Osteoblast (primary cell): ENCODE measurements around the gene ZNF547. TPM values are rescaled to one million over a fixed set of nuclear protein-coding genes. Genes with fewer than 3 reads are reported as not detected.

Source experiments
- DNase-seq: peaks from one replicate; pipeline ENCODE4 v3.0.0; 2011; ENCODE audit warnings: low spot score, mixed read lengths; ENCODE audit not compliant: insufficient read length; ENCODE audit errors: missing footprints
- H2AFZ ChIP-seq: 2 replicates; pipeline ENCODE4 v1.6.0; 2011; ENCODE audit warnings: mild to moderate bottlenecking, low read length
- H3K27ac ChIP-seq: 2 replicates; pipeline ENCODE4 v1.5.1; 2011; ENCODE audit warnings: mild to moderate bottlenecking, low read depth, low read length, moderate library complexity
- H3K27me3 ChIP-seq: 2 replicates; pipeline ENCODE4 v1.6.0; 2012; ENCODE audit warnings: mild to moderate bottlenecking, control low read depth, inconsistent platforms, low read length, moderate library complexity; ENCODE audit not compliant: insufficient read depth
- H3K36me3 ChIP-seq: 2 replicates; pipeline ENCODE4 v1.5.1; 2011; ENCODE audit warnings: mild to moderate bottlenecking, low read length, control low read depth, moderate library complexity; ENCODE audit not compliant: insufficient read depth
- H3K4me1 ChIP-seq: 2 replicates; pipeline ENCODE4 v1.5.1; 2011; ENCODE audit warnings: mild to moderate bottlenecking, low read length, control low read depth, moderate library complexity; ENCODE audit not compliant: insufficient read depth
- H3K4me2 ChIP-seq: 2 replicates; pipeline ENCODE4 v1.6.0; 2011; ENCODE audit warnings: mild to moderate bottlenecking, low read length; ENCODE audit not compliant: insufficient read depth
- H3K4me3 ChIP-seq: fragments of 200-600 bp; sonication (generic); 3 replicates; pipeline ENCODE4 v1.5.1; 2012; ENCODE audit warnings: mild to moderate bottlenecking, low read length, inconsistent platforms; ENCODE audit not compliant: insufficient read depth
- H3K79me2 ChIP-seq: 2 replicates; pipeline ENCODE4 v1.6.0; 2012; ENCODE audit warnings: mild to moderate bottlenecking, low read length, control low read depth, inconsistent platforms; ENCODE audit not compliant: insufficient read depth
- H3K9me3 ChIP-seq: 2 replicates; pipeline ENCODE4 v1.5.1; 2011; ENCODE audit warnings: low read depth, low read length, control low read depth
- H4K20me1 ChIP-seq: 2 replicates; pipeline ENCODE4 v1.6.0; 2012; ENCODE audit warnings: mild to moderate bottlenecking, low read length, control low read depth; ENCODE audit not compliant: insufficient read depth
- CTCF ChIP-seq: IDR thresholded peaks from 2 replicates; pipeline ENCODE4 v1.5.1; 2011; ENCODE audit warnings: mild to moderate bottlenecking, low read depth, low read length, moderate library complexity; ENCODE audit errors: extremely low read depth
- total RNA-seq: library from RNA; depleted of rRNA; stranded (reverse); fragments of >200 nt; gene quantifications from 2 replicates; pipeline ENCODE4 v1.2.3, GENCODE V29; 2012

Gene ZNF547
- total RNA-seq, 1 donor = 5.1 TPM

- peak within 1 kb of the TSS; percentile 89 for H3K4me3 ChIP-seq
- H3K36me3 ChIP-seq = peaks cover 5% of the 10 kb centered on the region
- H4K20me1 ChIP-seq = peaks cover 5% of the 10 kb centered on the region
- peaks cover 3% of the 10 kb centered on the region for H3K4me1 ChIP-seq
- no peaks in the 10 kb centered on the region for H3K27me3 ChIP-seq
- H3K9me3 ChIP-seq = no peaks in the 10 kb centered on the region
- H2AFZ ChIP-seq = peak within 1 kb of the TSS; percentile 97
- H3K79me2 ChIP-seq = peaks cover 52% of the 10 kb centered on the region
- H3K4me2 ChIP-seq = peak within 1 kb of the TSS; percentile 90
- H3K27ac ChIP-seq = peak within 1 kb of the TSS; percentile 84
- peak; percentile 11 for TF ChIP-seq CTCF
- DNase-seq = peak; percentile 97
Observed at GRCh38 chr19:57389730-57390598, 26.6 kb downstream of the ZNF547 start, which contains the start of gene ZNF548. TSS of gene ZNF548 (plus strand) at chr19:57389854. CDS start at chr19:57390100, 246 bp downstream.

- Histone ChIP-seq H3K4me3 (no peak overlapping the region), H4K20me1 (peaks cover 1% of the 10 kb centered on the region), H3K27me3 (no peaks in the 10 kb centered on the region), H3K27ac (no peak overlapping the region), H3K36me3 (peaks cover 43% of the 10 kb centered on the region), H2AFZ (no peak overlapping the region), H3K4me1 (peaks cover under 1% of the 10 kb centered on the region), H3K79me2 (peaks cover 51% of the 10 kb centered on the region), H3K4me2 (no peak overlapping the region), H3K9me3 (peaks cover 23% of the 10 kb centered on the region)
- DNase-seq = no peak
- no peak for TF ChIP-seq CTCF
Observed at GRCh38 chr19:57395710-57396109, 32.4 kb downstream of the ZNF547 start.

DNA sequence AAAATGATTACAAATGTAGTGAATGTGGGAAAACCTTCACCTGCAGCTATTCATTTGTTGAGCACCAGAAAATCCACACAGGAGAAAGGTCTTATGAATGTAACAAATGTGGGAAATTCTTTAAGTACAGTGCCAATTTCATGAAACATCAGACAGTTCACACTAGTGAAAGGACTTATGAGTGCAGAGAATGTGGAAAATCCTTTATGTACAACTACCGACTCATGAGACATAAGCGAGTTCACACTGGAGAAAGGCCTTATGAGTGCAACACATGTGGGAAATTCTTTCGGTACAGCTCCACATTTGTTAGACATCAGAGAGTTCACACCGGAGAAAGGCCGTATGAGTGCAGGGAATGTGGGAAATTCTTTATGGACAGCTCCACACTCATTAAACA is 35.5 kb downstream of the ZNF547 start:
- Histone ChIP-seq H3K9me3 (peaks cover 26% of the 10 kb centered on the region), H3K27ac (no peak overlapping the region)
- no peak for TF ChIP-seq CTCF

More for the DNA sequence above, 35.5 kb downstream of the ZNF547 start:
- no peak overlapping the region for H3K4me2 ChIP-seq
- no peak overlapping the region for H3K4me3 ChIP-seq
- H2AFZ ChIP-seq = no peak overlapping the region
- no peaks in the 10 kb centered on the region for H4K20me1 ChIP-seq
- H3K27me3 ChIP-seq = no peaks in the 10 kb centered on the region
- H3K4me1 ChIP-seq = no peaks in the 10 kb centered on the region
- peaks cover 22% of the 10 kb centered on the region for H3K79me2 ChIP-seq
- peaks cover 46% of the 10 kb centered on the region for H3K36me3 ChIP-seq
- DNase-seq = no peak
